ENCODE data around the gene RIN3. TPM values are rescaled to one million over a fixed set of nuclear protein-coding genes. Genes with fewer than 3 reads are reported as not detected.

RIN3 gene
- total RNA-seq, 4 donors from 2014 or later = 15.1 to 32.3 (median 21.9) TPM

GRCh38 chr14:92675976-92676375 lies 162.4 kb downstream of the RIN3 start:
- TF ChIP-seq CTCF (IDR thresholded peaks at IDR 0.05; ENCODE audit: low read depth) = no peak

DNA sequence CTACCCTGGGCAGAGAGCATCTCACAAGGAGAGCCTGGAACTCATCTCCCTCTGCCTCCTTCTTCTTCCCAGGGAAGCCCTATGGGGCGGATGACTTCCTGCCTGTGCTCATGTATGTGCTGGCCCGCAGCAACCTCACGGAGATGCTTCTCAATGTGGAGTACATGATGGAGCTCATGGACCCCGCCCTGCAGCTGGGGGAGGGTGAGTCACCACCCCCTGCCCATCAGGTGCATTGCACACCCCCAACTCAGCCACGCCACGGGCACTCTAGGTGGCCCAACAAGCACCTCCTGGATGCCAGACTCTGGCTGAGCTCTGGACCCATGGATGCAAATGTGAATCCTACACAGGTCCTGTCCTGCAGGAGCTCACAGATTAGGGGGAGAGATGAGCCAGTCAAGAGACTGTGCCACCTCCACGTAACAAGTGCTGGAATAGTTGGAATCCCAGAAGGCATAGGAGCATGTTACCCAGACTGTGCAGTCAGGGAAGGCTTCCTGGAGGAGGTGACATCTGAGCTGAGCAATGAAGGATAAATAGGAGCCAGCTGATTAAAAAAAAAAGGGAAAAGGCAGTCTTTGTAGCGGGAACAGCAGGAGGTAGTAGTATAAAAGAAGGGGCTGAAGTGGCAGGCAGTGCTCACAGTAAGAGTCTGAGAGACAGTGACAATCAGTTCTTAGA lies 163.0 kb downstream of the RIN3 start:
- no peak for TF ChIP-seq CTCF (IDR thresholded peaks at IDR 0.05; ENCODE audit: low read depth)

GRCh38 chr14:92677087-92677668 lies 163.6 kb downstream of the RIN3 start:
- TF ChIP-seq CTCF (IDR thresholded peaks at IDR 0.05; ENCODE audit: low read depth) = no peak

GRCh38 chr14:92677955-92678354 lies 164.4 kb downstream of the RIN3 start:
- TF ChIP-seq CTCF (IDR thresholded peaks at IDR 0.05; ENCODE audit: low read depth) = no peak

DNA sequence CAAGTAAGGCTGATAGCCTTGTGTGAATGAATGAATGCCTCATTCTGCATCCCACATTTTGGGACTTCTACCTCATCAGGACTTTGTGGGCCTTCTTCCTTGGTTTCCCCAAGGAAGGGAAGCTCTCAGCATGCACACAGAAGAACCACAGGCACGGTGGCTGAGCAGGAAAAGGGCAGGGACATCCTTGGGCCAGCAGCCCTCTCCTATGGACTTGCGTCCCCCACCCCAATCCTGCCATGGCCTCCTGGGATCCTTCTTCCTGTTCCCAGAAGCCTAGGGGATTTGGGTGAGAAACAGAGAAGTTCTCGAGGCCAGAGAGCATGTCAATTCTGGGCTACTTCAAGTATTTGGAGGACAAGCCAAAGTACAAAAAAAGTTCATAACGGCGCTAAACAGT lies 165.2 kb downstream of the RIN3 start:
- TF ChIP-seq CTCF (IDR thresholded peaks at IDR 0.05; ENCODE audit: low read depth) = no peak

DNA sequence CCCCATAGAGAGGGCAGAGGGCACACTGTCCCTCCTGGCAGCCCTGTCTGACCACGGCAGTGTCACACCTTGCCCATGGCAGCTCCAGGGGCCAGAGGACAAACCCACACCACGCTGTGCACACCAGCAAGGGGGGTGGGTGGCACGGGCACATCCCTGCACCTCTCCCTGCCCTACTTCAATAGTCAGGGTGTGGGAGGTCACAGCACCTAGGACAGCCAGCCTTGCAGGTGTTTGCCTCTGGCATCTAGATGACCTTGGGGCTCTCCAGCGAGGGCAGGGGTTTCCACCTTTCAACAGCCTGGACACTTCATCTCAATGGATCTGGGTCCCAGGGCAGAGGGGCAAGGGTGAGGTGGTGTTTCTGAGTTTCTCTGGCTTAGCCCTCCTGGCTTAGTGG lies 165.7 kb downstream of the RIN3 start:
- no peak for TF ChIP-seq CTCF (IDR thresholded peaks at IDR 0.05; ENCODE audit: low read depth)

GRCh38 chr14:92680781-92681650 lies 167.4 kb downstream of the RIN3 start:
- TF ChIP-seq CTCF (IDR thresholded peaks at IDR 0.05; ENCODE audit: low read depth) = no peak
